LNCAP (cell line): ENCODE measurements around the gene RARB.

Experiments
- TF ChIP-seq, protein P1 (sequence below): fragments of 450-650 bp; IDR thresholded peaks from 2 replicates; pipeline ENCODE4 v1.5.1; 2017; ENCODE audit warnings: mild to moderate bottlenecking

RARB gene

DNA sequence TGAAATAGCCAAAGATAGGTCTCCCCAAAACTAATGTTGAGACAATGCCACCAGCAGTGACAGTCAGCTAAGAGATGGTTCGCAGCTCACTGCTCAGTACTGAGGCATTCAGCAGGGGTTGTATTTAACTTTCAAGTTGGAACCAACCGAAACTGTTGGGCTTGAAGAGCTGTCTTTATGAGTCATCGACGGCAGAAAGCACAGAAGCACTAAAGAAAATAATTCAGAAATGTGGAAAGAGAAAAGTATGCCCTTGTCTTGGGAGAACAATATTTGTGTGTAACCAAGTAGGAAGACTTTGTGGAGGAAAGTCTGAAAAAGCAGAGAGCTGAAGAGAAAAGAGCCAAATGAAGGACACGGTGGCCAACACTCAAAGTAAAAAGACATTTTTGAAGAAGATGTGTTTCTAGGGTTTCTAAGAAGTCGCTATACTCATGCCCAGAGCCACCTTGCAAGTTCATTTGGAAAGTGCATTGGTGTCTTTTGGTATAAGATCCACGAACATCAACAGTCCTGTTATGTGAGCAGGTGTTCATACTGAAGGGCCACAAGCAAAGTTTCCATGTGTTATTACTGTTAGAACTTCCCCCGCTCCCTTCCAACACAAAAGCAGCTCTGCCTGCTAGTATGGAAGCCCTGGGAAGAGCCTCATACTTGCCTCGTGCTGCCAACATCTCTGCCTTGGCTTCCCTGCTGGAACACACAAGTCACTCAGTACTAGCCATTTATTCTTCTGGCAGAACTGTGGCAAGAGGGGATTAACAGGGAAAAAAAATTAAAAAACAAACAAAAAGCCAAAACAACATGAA lies 4.1 kb upstream of the RARB start:
- TF ChIP-seq, protein P1, sequence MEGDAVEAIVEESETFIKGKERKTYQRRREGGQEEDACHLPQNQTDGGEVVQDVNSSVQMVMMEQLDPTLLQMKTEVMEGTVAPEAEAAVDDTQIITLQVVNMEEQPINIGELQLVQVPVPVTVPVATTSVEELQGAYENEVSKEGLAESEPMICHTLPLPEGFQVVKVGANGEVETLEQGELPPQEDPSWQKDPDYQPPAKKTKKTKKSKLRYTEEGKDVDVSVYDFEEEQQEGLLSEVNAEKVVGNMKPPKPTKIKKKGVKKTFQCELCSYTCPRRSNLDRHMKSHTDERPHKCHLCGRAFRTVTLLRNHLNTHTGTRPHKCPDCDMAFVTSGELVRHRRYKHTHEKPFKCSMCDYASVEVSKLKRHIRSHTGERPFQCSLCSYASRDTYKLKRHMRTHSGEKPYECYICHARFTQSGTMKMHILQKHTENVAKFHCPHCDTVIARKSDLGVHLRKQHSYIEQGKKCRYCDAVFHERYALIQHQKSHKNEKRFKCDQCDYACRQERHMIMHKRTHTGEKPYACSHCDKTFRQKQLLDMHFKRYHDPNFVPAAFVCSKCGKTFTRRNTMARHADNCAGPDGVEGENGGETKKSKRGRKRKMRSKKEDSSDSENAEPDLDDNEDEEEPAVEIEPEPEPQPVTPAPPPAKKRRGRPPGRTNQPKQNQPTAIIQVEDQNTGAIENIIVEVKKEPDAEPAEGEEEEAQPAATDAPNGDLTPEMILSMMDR: no peak

DNA sequence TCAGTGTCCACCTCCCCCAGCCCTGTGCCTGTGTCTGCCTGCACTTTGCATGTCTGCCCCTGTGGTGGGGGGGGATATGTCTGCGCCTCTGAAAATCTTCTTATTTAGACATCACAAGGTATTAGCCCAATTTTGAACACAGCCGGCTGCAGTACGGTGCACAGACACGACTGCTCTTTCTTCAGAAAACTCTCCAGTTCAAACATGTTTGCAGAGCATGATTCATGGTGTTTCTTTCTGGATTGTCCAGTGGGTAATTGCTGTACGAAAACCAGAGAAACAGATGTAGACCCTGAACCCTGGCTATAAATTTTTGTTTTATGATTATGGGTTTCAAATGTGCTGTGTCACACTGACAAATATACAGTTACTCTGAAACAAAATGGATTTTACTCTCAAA lies 3.4 kb upstream of the RARB start:
- TF ChIP-seq, protein P1: no peak

- TF ChIP-seq, protein P1: no peak
These were observed 1.7 kb upstream of the RARB start for GRCh38 chr3:25426408-25426807.

DNA sequence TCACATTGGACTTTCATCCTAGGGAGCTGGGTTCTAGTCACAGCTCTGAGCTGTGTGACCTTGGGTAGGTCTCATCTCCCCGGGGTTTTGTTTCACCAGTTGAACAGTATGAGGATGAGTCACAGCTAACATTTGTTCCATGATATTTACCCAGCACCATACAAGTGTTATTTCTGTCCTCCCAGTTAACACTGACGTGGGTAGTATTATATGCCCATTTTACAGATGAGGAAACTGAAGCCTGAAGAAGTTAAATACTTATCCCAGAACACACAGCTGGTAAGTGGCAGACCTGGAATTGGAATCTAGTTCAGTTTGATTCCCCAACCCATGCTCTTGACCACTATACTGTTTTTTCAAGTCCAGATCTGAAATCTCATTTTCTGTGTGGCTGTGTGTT lies 908 bp upstream of the RARB start:
- TF ChIP-seq, protein P1: no peak

DNA sequence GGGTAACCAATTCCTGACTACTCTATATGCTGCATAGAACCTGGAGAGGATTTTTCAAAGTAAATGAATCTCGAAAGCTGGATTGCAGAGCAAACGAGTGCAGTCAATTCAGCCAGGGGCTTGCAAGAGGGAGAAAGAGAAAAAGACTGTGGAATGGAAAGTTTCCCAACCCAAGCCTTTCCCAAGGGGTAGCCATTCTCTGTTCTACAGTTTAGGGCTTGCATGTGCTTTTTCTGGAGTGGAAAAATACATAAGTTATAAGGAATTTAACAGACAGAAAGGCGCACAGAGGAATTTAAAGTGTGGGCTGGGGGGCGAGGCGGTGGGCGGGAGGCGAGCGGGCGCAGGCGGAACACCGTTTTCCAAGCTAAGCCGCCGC lies 511 bp upstream of the RARB start:
- TF ChIP-seq, protein P1: no peak

GRCh38 chr3:25428789-25429335 lies 799 bp downstream of the RARB start:
- TF ChIP-seq, protein P1: no peak

GRCh38 chr3:25429361-25430286 lies 1.6 kb downstream of the RARB start:
- TF ChIP-seq, protein P1: no peak
